Amniotic stem cell (primary cell): Measurements from ENCODE around the gene HMHB1.

Experiments used
- DNase-seq: peaks from one replicate; lab custom pipeline; 2025; lab: John Stamatoyannopoulos, UW

Gene HMHB1

GRCh38 chr5:143812085-143812705 is at the start of gene HMHB1:
TSS of gene HMHB1 (plus strand) at chr5:143812161.
- DNase-seq: no peak

GRCh38 chr5:143762636-143763220 is 49.2 kb upstream of the HMHB1 start:
- DNase-seq: no peak

- no peak for DNase-seq
Measured at GRCh38 chr5:143767162-143767561, 44.8 kb upstream of the HMHB1 start.

GRCh38 chr5:143769026-143769786 is 42.8 kb upstream of the HMHB1 start:
- no peak for DNase-seq

- DNase-seq: no peak
Measured at GRCh38 chr5:143770450-143770849, 41.5 kb upstream of the HMHB1 start.

GRCh38 chr5:143771189-143771588 is 40.8 kb upstream of the HMHB1 start:
- DNase-seq: no peak

GRCh38 chr5:143771602-143772001 is 40.4 kb upstream of the HMHB1 start:
- no peak for DNase-seq

GRCh38 chr5:143772621-143773020 is 39.3 kb upstream of the HMHB1 start:
- DNase-seq: no peak

- DNase-seq: no peak
Measured at GRCh38 chr5:143775258-143775657, 36.7 kb upstream of the HMHB1 start.

- DNase-seq: no peak
Measured at GRCh38 chr5:143776951-143777350, 35.0 kb upstream of the HMHB1 start.

- DNase-seq: no peak
Measured at GRCh38 chr5:143779506-143779905, 32.5 kb upstream of the HMHB1 start.

- DNase-seq: no peak
Measured at GRCh38 chr5:143781993-143782520, 29.9 kb upstream of the HMHB1 start.

GRCh38 chr5:143782588-143783386 is 29.2 kb upstream of the HMHB1 start:
- no peak for DNase-seq

- DNase-seq: no peak
Measured at GRCh38 chr5:143788401-143788800, 23.6 kb upstream of the HMHB1 start.

GRCh38 chr5:143790457-143791112 is 21.4 kb upstream of the HMHB1 start:
- no peak for DNase-seq

GRCh38 chr5:143791848-143792731 is 19.9 kb upstream of the HMHB1 start:
- no peak for DNase-seq

- no peak for DNase-seq
Measured at GRCh38 chr5:143793249-143793648, 18.7 kb upstream of the HMHB1 start.

- no peak for DNase-seq
Measured at GRCh38 chr5:143796125-143796524, 15.8 kb upstream of the HMHB1 start.

- DNase-seq: no peak
Measured at GRCh38 chr5:143796753-143797152, 15.2 kb upstream of the HMHB1 start.

GRCh38 chr5:143800715-143801114 is 11.2 kb upstream of the HMHB1 start:
- no peak for DNase-seq
